Neutrophil (primary cell): Measurements from ENCODE around the gene PLCB3.

ENCODE experiments used
- H3K27ac ChIP-seq: fragments of 200-600 bp; sonication (generic); 2 replicates; pipeline ENCODE4 v1.5.1; 2016; ENCODE audit warnings: mild to moderate bottlenecking, moderate library complexity
- H3K27me3 ChIP-seq: fragments of 200-600 bp; sonication (generic); 2 replicates; pipeline ENCODE4 v1.6.0; 2016; ENCODE audit warnings: mild to moderate bottlenecking
- H3K36me3 ChIP-seq: fragments of 200-600 bp; sonication (generic); 2 replicates; pipeline ENCODE4 v1.5.1; 2017
- H3K4me1 ChIP-seq, 2 experiments: fragments of 200-600 bp in 1 of 2; sonication (generic) in 1 of 2; 1 replicate in 1 of 2; 2 replicates in 1 of 2; pipeline versions ENCODE4 v1.5.1 to v1.6.1; 2013 to 2016; ENCODE audit warnings: low read depth in 1 of 2, low read length in 1 of 2, mild to moderate bottlenecking in 1 of 2, moderate library complexity in 1 of 2; ENCODE audit not compliant: control insufficient read depth in 1 of 2, insufficient read depth in 1 of 2
- H3K4me3 ChIP-seq, 2 experiments: fragments of 200-600 bp in 1 of 2; sonication (generic) in 1 of 2; 1 replicate in 1 of 2; 2 replicates in 1 of 2; pipeline ENCODE4 v1.5.1; 2013 to 2016; ENCODE audit warnings: low read depth in 1 of 2, low read length in 1 of 2, mild to moderate bottlenecking in 1 of 2, moderate library complexity in 1 of 2
- H3K9me3 ChIP-seq: fragments of 200-600 bp; sonication (generic); 2 replicates; pipeline ENCODE4 v1.5.1; 2016
- TF ChIP-seq, protein P1 (sequence below): fragments of 200-600 bp; sonication (generic); IDR thresholded peaks from 2 replicates; pipeline ENCODE4 v1.5.1; 2016; ENCODE audit warnings: antibody characterized with exemption

Gene PLCB3

DNA sequence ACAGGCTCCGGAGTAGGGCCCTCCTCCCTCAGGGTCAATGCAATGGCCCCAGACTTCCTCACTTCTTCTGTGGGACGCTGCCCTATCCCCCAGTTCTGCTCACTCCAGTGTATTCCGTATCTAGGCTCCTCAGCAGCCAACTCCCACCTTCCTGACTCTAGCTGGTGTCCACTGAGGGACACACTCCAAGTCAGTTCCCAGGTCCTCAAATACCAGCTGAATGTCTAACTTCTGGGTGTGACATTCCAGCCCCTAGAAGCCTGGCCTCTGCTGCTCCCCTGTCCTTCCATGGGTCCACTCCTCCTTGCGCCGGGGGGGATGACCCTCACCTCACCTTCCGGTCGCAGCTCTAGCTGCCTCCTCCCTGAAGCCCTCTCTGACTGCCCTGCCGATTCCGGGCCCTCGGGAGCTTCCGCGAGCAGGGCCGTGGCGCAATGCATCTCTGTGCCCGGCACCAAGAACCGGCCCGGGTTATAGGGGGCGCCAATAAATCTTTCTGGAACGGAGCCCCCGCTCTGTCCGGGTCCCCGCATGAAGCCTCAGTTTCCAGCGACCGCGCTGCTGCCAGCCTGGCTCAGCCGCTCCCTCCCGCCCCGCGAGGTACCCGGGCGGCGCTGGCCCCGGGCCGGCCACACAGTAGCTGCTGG lies 17.7 kb downstream of the PLCB3 start:
- Histone ChIP-seq H3K27me3 (no peaks in the 10 kb centered on the region), H3K4me3 (peak overlapping the region; percentile 96 to 99), H3K27ac (peak overlapping the region; percentile 98), H3K36me3 (peaks cover 25% of the 10 kb centered on the region), H3K4me1 (peaks cover 36% of the 10 kb centered on the region in 2 experiments), H3K9me3 (no peaks in the 10 kb centered on the region)
- TF ChIP-seq, protein P1, sequence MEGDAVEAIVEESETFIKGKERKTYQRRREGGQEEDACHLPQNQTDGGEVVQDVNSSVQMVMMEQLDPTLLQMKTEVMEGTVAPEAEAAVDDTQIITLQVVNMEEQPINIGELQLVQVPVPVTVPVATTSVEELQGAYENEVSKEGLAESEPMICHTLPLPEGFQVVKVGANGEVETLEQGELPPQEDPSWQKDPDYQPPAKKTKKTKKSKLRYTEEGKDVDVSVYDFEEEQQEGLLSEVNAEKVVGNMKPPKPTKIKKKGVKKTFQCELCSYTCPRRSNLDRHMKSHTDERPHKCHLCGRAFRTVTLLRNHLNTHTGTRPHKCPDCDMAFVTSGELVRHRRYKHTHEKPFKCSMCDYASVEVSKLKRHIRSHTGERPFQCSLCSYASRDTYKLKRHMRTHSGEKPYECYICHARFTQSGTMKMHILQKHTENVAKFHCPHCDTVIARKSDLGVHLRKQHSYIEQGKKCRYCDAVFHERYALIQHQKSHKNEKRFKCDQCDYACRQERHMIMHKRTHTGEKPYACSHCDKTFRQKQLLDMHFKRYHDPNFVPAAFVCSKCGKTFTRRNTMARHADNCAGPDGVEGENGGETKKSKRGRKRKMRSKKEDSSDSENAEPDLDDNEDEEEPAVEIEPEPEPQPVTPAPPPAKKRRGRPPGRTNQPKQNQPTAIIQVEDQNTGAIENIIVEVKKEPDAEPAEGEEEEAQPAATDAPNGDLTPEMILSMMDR, result no peak

DNA sequence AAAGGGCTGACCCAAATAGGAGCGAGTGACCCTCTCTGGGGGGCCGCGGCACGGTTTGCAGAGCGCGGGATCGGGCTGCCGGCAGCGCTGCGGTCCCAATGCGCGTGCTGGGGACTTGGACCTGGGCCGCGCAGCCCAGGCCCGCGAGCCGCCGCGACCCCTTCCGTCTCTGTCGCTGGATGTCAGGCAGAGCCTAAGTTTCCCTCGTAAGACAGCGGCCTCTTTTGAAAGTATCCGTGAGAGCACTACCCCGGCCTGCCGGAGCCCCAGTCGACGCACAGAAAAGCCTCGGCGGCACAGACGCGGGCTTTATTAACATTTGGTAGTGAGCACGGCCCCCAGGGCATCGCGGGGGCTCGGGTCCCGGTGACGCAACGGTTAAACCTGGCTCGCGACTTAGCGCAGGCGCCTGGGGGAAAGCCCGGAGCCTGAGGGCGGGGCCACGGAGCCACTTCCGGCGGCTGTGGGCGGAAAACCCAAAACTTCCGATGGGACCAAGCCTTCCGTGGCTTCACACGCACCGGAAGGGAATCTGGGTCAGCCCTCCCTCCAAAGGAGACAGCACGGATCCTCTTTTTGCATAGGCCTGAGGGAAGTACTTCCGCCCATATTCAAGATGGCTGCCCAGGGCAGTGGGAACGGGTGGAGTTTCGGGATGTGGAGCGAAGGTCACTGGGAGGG lies 18.4 kb downstream of the PLCB3 start:
- Histone ChIP-seq H3K27ac (peak overlapping the region; percentile 98), H3K9me3 (no peaks in the 10 kb centered on the region), H3K27me3 (no peaks in the 10 kb centered on the region), H3K4me1 (peaks cover 36% of the 10 kb centered on the region in 2 experiments), H3K36me3 (peaks cover 20% of the 10 kb centered on the region), H3K4me3 (peak overlapping the region; percentile 96 to 99)
- TF ChIP-seq, protein P1, result no peak

DNA sequence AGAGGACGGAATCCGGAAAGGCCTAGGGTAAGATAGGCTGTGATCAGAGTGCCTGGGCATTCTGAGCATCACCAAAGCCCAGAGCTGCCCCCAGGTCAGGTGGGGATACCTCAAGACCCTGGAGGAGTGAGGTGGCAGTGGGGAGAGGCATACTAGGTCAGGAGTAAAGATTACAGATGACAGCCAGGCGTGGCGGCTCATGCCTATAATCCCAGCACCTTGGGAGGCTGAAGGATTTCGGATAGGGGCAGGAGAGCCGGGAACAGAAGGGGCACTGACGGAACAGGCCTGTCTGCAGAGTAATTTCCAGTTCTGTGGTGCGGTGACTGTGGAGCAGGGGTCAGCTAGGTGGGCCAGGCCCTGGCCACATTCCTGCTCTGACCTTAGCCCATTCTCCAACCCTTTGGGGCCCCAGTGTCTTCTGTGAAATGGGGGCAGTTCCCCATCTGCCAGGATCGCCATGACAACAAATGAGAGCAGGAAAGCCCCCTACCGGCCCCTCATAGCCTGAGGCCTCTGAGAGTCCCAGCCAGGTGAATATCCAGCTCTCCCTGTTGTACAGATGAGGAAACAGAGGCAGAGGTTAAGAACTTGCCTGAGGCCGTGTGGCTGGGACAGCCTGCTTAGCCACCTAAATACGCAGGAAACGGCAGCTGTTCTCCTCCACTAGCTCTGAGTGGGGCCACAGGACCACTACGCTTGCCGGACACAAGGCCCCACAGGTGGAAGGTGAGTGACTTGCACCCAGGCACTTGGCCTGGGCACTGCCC lies 23.9 kb downstream of the PLCB3 start:
- no peaks in the 10 kb centered on the region for H3K9me3 ChIP-seq
- no peak overlapping the region for H3K27ac ChIP-seq
- H3K36me3 ChIP-seq, result peaks cover 38% of the 10 kb centered on the region
- H3K4me1 ChIP-seq, result peaks cover 14 to 17% of the 10 kb centered on the region in 2 experiments
- TF ChIP-seq, protein P1, result no peak
- no peak overlapping the region for H3K4me3 ChIP-seq
- no peaks in the 10 kb centered on the region for H3K27me3 ChIP-seq

DNA sequence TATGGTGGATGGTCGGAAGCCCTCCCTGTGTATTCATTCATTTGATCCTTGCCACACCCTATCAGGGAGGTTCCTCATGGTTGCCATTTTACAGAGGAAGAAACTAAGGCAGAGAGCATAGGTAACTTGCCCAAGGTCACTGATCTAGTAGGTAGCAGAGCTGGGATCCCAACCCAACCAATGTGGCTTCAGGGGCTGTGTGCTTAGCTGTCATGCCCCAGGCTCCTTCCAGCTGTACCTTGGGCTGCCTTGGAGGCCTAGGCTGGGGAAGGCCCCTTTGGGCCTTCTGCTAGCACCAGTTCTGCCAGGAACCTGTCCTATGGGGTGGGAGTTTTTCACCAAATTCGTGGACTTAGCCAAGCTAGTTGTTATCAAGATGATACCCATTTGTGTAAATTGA lies 24.5 kb downstream of the PLCB3 start:
- Histone ChIP-seq H3K36me3 (peaks cover 38% of the 10 kb centered on the region), H3K27ac (no peak overlapping the region), H3K9me3 (no peaks in the 10 kb centered on the region), H3K27me3 (no peaks in the 10 kb centered on the region), H3K4me1 (peaks cover 9 to 11% of the 10 kb centered on the region in 2 experiments), H3K4me3 (no peak overlapping the region)
- TF ChIP-seq, protein P1, result no peak

GRCh38 chr11:64276653-64277431 lies 25.5 kb downstream of the PLCB3 start:
- Histone ChIP-seq H3K4me1 (peaks cover 2 to 5% of the 10 kb centered on the region in 2 experiments), H3K36me3 (peaks cover 40% of the 10 kb centered on the region), H3K4me3 (no peak overlapping the region), H3K9me3 (no peaks in the 10 kb centered on the region), H3K27ac (no peak overlapping the region), H3K27me3 (no peaks in the 10 kb centered on the region)
- TF ChIP-seq, protein P1, result no peak
